Forelimb muscle (tissue), 1 donor: Measurements from ENCODE around the gene HECTD4. TPM values are rescaled to one million over a fixed set of nuclear protein-coding genes. Genes with fewer than 3 reads are reported as not detected.
"Not testable (repeated sequence)": the region's sequence is repeated elsewhere in the genome, so short reads cannot be mapped to it uniquely, and the experiment has no call there.

Experiments used
- DNase-seq: peaks from one replicate; pipeline ENCODE4 v3.0.0-alpha.2; 2013; ENCODE audit warnings: low read depth
- polyA plus RNA-seq: library from polyadenylated mRNA; unstranded; fragments of 120-200 nt; gene quantifications from one replicate; pipeline ENCODE4 v1.2.1, GENCODE V29; 2013; ENCODE audit not compliant: insufficient read length

The HECTD4 gene
- polyA plus RNA-seq, 1 donor: 49.7 TPM

DNA sequence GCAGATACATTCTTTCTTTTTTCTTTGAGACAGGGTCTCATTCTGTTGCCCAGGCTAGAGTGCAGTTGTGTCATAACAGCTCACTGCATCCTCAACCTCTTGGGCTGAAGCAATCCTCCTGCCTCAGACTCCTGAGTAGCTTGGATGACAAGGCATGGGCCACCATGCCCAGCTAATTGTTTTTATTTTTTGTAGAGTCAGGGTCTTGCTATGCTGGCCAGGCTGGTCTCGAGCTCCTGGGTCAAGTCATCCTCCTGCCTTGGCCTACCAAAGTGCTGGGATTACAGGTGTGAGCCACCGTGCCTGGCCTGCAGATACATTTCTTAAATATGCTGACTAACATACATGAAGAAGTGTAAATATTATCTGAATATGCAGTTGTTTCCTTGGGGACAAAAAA lies 115.8 kb downstream of the HECTD4 start:
- no peak for DNase-seq

DNA sequence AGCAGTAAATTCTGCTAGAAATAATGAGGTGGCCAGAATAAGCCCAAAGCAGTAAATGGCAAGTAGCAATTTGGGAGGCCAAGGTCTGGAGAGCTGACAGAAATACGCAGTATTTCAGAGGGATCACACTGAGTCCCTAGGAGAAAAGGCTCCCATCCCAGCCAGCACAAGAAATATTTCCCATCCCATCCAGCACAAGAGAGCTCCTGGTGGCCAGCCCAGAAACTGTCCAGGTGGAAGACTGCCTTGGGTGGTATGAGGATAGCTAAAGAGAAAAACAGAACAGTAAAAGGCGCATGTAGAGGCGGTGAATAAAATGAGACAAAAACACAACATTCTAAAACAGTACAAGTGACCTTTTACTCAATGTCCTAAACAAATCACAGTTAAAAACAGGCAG lies 120.7 kb downstream of the HECTD4 start:
- no peak for DNase-seq

DNA sequence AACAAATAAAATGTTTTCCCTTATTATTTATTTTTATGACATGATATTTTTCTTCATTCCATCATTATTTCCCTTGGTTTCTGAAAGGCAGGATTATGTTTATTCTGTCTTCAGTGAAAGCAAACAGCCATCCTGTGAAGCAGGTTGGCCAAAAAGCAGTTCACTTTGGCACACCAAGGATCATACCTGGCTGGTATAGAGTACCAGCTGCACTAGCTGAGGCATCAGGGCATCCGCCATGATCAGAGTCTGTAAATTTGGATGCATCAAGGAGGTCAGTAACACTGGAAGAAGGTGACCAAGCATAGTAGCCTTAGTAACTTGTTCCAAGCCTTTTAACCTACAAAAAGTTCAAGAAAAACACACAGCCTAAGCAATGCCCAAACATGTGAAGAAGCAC lies 123.3 kb downstream of the HECTD4 start:
- DNase-seq: no peak

DNA sequence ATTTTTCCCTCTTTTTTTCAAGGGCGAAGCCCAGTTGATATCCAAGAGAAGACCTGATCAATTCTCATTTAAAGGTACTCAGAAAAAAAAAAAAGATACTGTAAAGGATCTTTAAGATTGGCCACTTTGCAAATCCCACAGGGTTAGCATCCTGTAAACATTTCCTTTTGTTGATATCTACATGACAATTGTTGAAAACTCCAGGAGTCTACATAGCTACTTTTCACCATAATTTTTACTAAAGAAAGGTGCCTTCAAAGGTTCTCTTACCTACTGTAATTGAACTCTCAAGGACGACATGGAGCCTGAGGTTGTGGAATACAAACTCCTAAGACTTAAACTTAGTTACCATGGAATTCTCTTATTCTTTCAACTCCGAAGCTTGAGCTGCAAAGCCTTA lies 125.5 kb downstream of the HECTD4 start:
- DNase-seq: no peak

DNA sequence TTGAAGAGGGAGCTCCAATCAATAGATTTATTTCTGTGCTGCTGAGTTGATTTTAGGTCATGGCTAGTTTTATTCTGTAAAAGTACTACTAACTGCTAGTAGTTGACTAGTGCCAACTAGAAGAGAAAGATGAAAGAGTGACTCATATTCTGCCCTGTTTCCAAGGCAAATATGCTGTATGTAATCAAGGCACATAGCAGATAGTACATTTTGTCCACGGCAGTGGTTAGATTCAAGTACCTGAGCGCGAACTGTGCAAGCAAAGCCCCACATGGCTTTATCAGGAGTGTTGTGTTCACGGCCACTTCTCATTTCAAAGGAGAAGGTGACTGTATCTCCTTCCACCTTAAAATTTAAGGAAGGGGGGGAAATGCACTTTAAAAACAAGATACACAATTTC lies 130.0 kb downstream of the HECTD4 start:
- DNase-seq: no peak

DNA sequence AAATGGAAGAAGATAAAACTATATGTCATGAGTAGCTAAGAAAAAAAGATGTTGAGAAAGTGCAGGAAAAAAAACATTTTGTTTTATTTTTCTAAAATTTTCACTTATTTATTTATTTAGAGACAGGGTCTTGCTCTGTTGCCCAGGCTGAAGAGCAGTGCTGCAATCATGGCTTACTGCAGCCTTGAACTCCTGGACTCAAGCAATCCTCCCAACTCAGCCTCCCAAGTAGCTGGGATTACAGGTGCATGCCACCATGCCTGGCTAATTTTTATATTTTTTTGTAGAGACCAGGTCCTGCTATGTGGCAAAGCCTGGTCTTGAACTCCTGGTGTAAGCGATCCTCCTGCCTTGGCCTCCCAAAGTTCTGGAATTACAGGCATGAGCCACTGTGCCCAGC lies 137.3 kb downstream of the HECTD4 start:
- DNase-seq: not testable (repeated sequence)

DNA sequence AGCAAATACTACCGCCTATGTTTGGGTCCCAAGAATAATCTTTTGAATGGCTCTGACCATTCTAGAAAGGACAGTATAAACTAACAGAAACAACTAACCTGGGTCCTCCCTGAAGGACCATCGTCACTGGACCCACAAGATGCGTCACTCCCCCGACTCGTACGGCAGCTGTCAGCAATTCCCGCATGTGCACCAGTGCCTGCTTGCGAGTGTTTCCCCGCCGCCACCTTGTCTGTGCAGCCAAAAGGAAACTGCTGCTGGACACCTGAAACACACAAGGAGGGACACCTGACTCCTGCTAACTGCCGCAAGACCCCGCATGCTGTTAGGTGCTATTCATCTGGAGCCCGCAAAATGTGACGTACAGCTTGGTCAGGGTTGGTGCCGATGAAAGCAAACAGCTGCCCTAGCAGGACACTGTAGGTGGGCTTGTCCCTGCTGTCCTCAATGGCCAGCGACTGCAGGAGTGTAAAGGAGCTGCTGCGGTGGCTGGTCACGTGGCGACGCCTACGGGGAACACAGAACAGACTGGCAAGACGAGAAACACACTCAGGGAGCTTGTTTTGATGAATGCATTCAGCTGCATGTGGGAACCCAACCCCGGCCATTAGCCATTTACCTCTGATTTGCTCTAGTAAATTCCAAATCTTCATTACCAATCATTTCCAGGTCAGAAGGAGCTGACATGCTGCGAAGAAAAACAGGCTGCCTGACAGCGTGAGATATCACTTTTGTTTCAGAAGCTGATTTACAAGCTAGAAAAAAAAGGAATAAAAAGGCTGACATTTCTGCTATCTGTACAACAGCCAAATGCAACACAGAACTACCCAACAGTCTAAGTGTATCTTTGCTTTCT lies 138.7 kb downstream of the HECTD4 start:
- no peak for DNase-seq

DNA sequence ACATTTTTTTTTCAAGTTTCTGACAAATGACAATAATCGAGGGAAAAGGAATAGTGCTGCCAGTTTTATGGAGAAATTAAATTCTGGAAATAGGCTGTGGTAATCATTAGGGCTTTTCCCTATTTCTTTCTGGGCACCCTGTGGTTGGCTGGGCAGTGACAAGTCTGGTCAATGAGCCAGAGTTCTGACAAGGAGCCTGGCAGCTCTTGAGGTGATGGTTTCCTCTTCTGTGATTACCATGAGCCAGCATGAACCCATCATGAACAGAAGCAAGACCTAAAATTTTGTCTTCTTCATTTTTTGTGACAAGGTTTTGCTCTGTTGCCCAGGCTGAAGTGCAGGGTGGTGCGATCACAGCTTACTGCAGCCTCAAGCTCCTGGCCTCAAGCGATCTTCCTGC lies 141.1 kb downstream of the HECTD4 start:
- no peak for DNase-seq

DNA sequence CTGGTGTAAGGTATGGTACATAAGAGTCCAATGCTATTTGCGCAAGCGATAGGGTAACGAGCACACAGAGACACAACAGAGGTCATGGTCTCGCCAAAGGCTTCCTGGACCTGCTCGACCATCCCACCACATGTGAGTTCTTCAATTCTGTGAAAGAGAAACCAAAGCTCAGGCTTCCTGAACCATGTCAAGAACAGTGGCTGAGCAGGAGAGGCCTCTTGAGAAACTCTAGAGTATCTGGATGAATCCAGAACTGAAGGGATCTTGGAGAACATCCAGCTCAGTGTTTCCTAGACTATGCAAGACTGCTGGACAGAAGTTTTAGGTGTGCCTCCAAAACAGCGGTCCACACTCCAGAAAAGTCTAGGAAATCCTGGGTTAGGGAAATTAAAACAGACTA lies 142.3 kb downstream of the HECTD4 start:
- DNase-seq: no peak

DNA sequence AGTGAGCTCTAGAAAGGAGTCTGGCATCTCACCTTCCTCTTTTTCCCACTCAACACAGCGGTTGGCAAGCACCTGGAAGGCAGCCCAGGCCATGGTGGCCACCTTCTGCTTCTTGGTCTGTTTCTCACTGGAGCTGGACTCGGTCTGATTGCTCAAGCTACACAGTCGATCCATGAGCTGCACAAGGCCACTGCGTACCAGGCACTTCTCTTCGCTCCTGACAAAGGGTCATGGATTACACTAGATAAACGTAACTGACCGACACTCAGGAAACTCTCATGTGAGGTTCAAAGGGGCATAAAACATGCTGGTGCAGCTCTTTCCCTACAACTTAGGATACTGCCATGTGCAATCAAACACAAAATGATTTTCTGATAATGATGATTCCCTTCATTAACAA lies 143.2 kb downstream of the HECTD4 start:
- no peak for DNase-seq

DNA sequence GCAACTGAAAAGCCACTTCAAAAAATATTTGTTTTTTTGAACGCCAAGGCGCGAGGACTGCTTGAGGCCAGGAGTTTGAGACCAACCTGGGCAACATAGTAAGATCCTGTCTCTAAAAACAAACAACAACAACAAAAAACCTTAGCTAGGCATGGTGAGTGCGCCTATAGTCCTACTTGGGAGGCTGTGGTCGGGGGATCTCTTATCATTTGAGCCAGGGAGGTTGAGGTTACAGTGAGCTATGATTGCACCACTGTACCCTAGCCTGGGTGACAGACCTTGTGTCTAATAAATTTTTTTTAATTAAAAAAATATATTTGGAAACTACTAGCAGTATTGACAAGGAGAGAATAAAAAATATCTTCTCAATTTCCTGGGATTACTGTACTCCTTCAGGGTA lies 143.8 kb downstream of the HECTD4 start:
- DNase-seq: no peak

DNA sequence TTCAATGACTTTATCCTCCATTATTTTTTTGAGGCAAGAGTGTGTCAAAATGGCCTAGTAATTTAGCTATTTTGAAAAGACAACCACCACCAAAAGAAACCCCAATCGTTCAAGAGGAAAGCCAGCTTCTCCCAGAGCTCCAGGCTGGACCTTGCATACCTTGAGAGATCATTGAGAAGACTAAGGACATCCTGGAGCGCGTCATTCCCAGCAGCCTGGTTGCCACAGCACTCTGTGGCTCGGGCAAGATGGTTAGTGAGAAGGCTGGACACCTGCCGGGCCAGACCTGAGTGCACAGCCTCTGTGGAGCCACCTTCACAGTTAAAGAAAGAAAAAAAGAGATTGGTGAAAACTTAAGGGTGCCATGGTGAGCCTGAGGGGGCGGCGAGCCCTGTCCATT lies 145.4 kb downstream of the HECTD4 start:
- DNase-seq: no peak

DNA sequence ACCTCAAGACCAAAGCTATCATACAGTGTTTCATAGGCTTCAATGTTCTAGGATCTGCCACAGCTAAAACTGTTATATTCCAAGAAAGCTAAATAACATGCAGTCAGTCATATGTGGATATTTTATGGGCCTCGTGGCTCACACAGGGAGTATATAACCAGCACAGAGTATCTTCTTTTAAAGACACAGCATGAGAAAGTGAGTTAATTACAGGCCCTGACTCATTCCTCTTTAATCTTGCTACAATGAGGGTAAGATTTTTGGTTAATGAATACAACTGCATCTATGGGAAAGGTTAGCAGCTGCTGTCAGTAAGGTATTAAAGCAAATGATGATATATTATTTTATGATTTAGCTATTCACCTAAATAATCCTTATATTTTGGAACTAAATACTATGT lies 145.8 kb downstream of the HECTD4 start:
- DNase-seq: no peak

DNA sequence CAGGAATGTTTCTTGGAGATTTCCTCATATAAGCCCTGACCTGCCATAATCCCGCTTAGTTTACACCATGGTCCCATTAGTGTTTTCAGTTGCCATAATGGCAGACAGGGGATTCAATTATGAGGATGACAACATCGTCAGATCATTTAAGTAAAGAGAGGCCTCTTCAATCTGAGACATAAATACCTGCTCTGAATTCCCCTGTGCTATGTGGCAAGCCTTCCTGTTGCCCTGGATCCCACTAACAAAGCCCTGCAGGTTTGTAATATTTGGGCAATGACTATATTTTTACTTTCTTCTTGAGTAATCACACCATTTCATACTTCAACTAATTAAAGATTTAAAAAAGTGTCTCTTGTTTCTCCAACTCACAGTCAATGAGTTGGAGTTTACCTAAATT lies 147.9 kb downstream of the HECTD4 start:
- DNase-seq: no peak

DNA sequence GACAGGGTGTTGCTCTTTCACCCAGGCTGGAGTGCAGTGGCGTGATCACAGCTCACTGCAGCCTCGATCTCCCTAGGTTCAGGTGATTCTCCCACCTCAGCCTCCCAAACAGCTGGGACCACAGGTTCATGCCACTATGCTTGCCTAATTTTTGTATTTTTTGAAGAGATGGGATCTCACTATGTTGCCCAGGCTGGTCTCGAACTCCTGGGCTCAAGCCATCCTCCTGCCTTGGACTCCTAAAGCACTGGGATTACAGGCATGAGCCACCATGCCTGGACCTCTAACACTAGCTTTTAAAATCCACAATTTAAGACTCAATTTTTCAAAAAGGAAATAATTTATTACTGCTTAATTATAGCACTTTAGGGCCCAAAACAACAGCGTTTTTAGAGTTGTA lies 149.0 kb downstream of the HECTD4 start:
- DNase-seq: no peak

DNA sequence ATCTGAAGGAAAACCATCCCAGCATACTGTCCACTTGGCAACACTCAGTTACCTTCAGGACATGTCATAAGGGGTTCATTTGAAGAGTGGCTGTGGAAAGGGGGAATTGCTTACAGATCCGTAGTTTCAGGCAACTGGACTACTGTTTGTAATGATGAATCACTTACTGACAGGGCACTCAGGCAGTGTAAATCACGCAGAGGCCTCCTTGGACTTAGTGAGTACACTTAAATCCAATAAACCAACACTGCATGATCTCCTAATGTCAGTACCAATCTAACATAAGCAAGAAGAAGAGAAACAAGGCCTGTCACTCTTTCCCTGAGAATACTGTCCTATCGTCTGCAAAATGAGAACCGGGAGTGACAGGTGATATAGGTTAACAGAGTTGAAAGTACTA lies 152.1 kb downstream of the HECTD4 start:
- DNase-seq: no peak

DNA sequence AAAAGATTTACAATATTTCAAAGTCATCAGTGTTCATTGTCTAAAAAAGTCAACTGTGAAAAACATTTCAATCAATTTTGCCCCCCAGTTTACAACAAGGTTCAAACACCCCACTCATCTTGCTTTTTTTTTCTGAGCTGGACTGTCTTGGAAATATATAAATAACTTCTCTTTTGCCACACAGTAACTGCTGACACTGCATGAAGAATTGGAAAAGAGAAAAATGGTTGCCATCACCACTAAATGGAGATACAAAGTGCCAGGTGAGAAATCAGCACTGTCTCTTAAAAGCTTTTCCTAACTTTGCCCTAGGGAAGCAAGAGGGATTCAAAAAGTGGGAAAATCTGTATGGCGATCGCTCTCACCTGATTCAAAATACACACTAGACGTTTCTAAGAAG lies 155.5 kb downstream of the HECTD4 start:
- no peak for DNase-seq

DNA sequence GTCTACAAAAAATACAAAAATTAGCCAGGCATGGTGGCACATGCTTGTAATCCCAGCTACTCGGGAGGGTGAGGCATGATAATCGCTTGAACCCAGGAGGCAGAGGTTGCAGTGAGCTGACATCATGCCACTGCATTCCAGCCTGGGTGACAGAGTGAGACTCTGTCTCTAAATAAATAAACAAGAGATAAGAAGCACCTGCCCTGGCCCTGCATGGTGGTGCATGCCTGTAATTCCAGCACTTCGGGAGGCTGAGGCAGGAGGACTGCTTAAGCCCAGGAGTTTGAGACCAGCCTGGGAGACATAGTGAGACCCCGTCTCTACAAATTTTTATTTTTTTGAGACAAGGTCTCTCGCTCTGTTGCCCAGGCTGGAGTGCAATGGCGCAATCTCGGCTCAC lies 161.6 kb downstream of the HECTD4 start:
- not testable (repeated sequence) for DNase-seq

DNA sequence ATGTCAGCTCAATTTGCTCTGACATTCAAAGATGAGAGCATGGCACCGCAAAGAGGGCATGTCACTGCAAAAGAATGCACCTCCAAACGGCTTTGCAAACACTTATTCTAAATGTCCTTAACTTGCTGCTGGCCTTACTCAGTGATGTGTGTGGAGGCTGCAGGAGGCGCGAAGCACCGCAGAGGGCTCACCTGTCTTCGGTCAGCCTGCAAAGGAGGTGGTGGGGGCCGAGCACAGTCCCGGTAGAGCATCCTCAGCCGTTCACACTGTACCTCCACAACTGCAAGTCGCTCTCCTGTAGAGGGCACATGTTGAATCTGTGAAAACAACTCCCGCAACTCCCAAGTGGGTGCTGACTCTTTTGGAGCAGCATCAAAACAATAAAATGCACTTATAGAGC lies 163.0 kb downstream of the HECTD4 start:
- DNase-seq: no peak

DNA sequence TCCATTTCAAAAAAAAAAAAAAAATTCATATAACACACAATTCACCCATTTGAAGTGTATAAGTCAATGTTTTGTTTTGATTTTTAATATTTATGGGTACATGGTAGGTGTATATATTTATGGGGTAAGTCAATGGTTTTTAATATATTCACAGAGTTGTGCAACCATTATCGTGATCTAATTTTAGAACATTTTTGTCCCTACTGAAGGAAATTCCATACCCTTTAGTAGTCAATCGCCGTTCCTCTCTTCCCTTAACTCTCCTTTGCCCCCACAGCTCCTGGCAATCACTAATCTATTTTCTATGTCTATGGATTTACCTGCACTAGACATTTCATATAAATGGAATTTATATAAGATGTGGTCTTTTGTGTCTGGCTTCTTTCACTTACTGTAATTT lies 164.1 kb downstream of the HECTD4 start:
- no peak for DNase-seq

DNA sequence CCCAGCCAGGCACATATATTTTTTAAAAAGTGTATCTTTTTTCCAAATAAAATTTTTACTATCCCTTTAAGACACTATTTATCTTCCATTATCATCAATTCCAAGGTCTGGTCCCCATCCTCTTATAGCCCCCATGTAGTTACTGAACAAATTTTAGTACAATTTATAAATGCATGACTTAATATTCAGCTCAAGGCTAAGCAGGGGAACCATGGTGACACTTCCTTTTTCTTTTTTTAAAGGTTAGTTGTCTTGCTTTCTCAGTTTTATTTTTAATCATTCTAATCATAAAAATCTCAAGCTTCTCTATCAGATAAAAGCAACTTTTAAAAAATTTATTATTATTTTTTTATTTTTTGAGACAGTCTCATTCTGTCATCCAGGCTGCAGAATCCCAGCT lies 164.6 kb downstream of the HECTD4 start:
- DNase-seq: no peak

DNA sequence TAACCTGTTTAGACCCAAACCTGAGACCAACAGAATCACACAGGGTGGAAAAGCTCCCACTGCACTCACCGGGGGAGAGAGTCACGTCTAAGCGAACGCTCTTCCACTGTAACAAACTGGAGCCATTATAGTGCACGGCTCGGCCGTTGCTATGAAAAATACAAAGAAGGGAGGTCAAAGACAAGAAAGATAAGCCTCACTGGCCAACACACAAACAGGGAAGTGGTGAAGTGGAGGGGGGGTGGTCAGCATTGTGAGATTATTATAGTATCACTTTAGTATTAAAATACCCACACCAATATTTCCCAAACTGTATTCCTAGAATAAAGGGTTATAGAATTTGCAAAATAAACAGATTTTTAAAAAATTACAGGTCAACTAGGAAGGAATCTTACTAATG lies 166.0 kb downstream of the HECTD4 start:
- no peak for DNase-seq

DNA sequence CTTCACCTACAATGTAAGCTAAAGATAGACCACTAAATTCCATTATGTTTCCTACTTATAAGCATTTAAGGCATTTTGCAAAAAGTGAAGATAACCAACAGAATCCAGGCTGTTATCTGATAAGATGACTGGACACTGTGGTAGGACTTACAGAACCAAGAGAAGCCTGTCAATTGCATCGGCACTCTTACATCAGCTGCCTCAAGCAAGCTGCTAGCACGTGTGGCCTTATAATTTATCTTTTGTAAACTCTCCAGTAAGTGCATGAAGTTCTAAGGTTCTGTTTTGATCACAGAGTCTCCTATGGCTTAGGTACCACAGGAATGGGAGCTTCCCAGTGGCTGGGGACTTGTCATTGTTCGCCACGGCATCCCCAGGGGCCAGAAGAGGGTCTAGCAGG lies 168.2 kb downstream of the HECTD4 start:
- DNase-seq: no peak

DNA sequence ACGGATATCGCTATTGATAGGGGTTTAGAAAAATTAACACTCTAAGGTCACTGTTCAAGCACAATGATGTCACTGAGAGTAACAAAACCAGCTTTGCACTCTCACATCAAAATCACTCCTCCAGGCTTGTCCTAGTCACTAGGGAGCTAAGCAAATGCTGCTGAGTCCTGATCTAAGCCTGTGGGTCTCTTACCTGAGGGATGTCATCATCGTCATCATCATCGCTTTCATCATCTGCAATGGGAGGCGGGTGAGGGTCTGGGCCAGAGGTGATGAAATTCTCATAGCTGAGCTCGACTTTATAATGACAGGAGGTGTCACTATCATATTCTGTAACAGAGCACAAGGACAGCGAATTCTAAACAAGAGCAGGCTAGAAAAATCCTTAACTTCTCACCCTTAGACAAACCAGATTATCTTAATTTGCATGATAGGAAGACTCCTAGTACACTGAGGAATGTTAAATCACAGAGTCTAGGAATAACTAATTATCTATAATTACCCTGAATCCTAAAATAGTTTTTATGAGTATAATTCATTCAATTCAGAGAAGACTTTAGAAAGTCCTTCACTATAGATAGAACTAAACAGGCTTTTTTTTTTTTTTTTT lies 173.8 kb downstream of the HECTD4 start:
- no peak for DNase-seq
